Activated T-cell treated with anti-CD3 and anti-CD28 coated beads, Interleukin-2, amount 50 U/mL, for 48 hours (primary cell): ENCODE measurements around the gene TRPM6.
"Not testable (repeated sequence)": the region's sequence is repeated elsewhere in the genome, so short reads cannot be mapped to it uniquely, and the experiment has no call there.

Source experiments
- DNase-seq, 2 experiments: peaks; one replicate each; pipeline ENCODE4 v3.0.0-alpha.2; 2020

Gene TRPM6

GRCh38 chr9:74858751-74859414 lies 28.8 kb downstream of the TRPM6 start:
- DNase-seq, result no peak

- DNase-seq, result no peak
Observed at GRCh38 chr9:74856989-74857388, 30.7 kb downstream of the TRPM6 start.

- no peak for DNase-seq
Observed at GRCh38 chr9:74855072-74855471, 32.6 kb downstream of the TRPM6 start.

GRCh38 chr9:74853024-74853423 lies 34.7 kb downstream of the TRPM6 start:
- DNase-seq, result not testable (repeated sequence)

GRCh38 chr9:74848153-74848525 lies 39.6 kb downstream of the TRPM6 start:
- DNase-seq, result no peak

- no peak for DNase-seq
Observed at GRCh38 chr9:74847478-74848152, 40.1 kb downstream of the TRPM6 start.

GRCh38 chr9:74846766-74847165 lies 41.0 kb downstream of the TRPM6 start:
- DNase-seq, result no peak

- no peak for DNase-seq
Observed at GRCh38 chr9:74838351-74838750, 49.4 kb downstream of the TRPM6 start.

GRCh38 chr9:74824654-74825053 lies 63.1 kb downstream of the TRPM6 start:
- no peak for DNase-seq

- no peak for DNase-seq
Observed at GRCh38 chr9:74821636-74822035, 66.1 kb downstream of the TRPM6 start.

GRCh38 chr9:74817816-74818215 lies 69.9 kb downstream of the TRPM6 start:
- DNase-seq, result no peak

- DNase-seq, result no peak
Observed at GRCh38 chr9:74817281-74817810, 70.4 kb downstream of the TRPM6 start.

GRCh38 chr9:74810200-74810599 lies 77.5 kb downstream of the TRPM6 start:
- no peak for DNase-seq

- no peak for DNase-seq
Observed at GRCh38 chr9:74804018-74804385, 83.7 kb downstream of the TRPM6 start.

- DNase-seq, result no peak
Observed at GRCh38 chr9:74803376-74804017, 84.2 kb downstream of the TRPM6 start.

GRCh38 chr9:74800226-74800625 lies 87.5 kb downstream of the TRPM6 start:
- DNase-seq, result no peak

GRCh38 chr9:74795803-74796202 lies 91.9 kb downstream of the TRPM6 start:
- no peak for DNase-seq

GRCh38 chr9:74795081-74795480 lies 92.6 kb downstream of the TRPM6 start:
- DNase-seq, result no peak

GRCh38 chr9:74784506-74784905 lies 103.2 kb downstream of the TRPM6 start:
- DNase-seq, result no peak

GRCh38 chr9:74783408-74783807 lies 104.3 kb downstream of the TRPM6 start:
- no peak for DNase-seq

GRCh38 chr9:74777136-74777879 lies 110.4 kb downstream of the TRPM6 start:
- DNase-seq, result peak; percentile 75 to 76

GRCh38 chr9:74775396-74775795 lies 112.3 kb downstream of the TRPM6 start:
- DNase-seq, result no peak

- DNase-seq, result peak; percentile 77
Observed at GRCh38 chr9:74773886-74774479, 113.7 kb downstream of the TRPM6 start.
